PC-3 (cell line): ENCODE data around the gene ARL5C. TPM values are rescaled to one million over a fixed set of nuclear protein-coding genes. Genes with fewer than 3 reads are reported as not detected.

Experiments
- ATAC-seq: fragments of 200-7000 bp; cut with Tn5 transposase; 2 replicates; pipeline ENCODE4 v1.9.1; 2020; ENCODE audit warnings: mild to moderate bottlenecking, moderate library complexity
- BruUV-seq: library from RNA; stranded (reverse); fragments of 400-500 nt; replicated peaks from 2 replicates; lab custom pipeline; 2021; lab: Mats Ljungman, UMichigan
- CTCF ChIA-PET: fragments of 300-600 bp; sonication (Branson Sonifier 250); formaldehyde crosslinking; loops from one replicate; lab custom pipeline; 2022; ENCODE audit warnings: antibody characterized with exemption; lab: Charles Lee
- POLR2A ChIA-PET: fragments of 300-600 bp; sonication (Branson Sonifier 250); formaldehyde crosslinking; loops from one replicate; lab custom pipeline; 2022; ENCODE audit warnings: antibody characterized with exemption; ENCODE audit not compliant: unreplicated experiment; lab: Charles Lee
- DNase-seq: peaks from one replicate; pipeline ENCODE4 v3.0.0-alpha.2; 2015
- H2AFZ ChIP-seq: fragments of 300-600 bp; sonication (generic); 2 replicates; pipeline ENCODE4 v1.6.0; 2016; ENCODE audit warnings: antibody characterized with exemption, low read length
- H3F3A ChIP-seq: fragments of 300-600 bp; sonication (generic); one replicate; pipeline ENCODE4 v1.6.0; 2017; ENCODE audit warnings: antibody characterized with exemption, low read length, control low read depth, mild to moderate bottlenecking; ENCODE audit not compliant: unreplicated experiment
- H3K27ac ChIP-seq: fragments of 300-600 bp; sonication (generic); 2 replicates; pipeline ENCODE4 v1.5.1; 2016; ENCODE audit warnings: mild to moderate bottlenecking, low read length
- H3K27me3 ChIP-seq: fragments of 300-600 bp; sonication (generic); 2 replicates; pipeline ENCODE4 v1.6.1; 2016; ENCODE audit warnings: low read length, mixed read lengths
- H3K36me3 ChIP-seq: fragments of 300-600 bp; sonication (generic); 2 replicates; pipeline ENCODE4 v1.6.1; 2016; ENCODE audit warnings: low read depth, mixed run types, low read length, mixed read lengths
- H3K4me1 ChIP-seq: fragments of 300-600 bp; sonication (generic); 2 replicates; pipeline ENCODE4 v1.5.1; 2016; ENCODE audit warnings: low read length; ENCODE audit not compliant: insufficient read depth
- H3K4me2 ChIP-seq: fragments of 300-600 bp; sonication (generic); 2 replicates; pipeline ENCODE4 v1.6.0; 2016; ENCODE audit warnings: low read length
- H3K4me3 ChIP-seq: fragments of 300-600 bp; sonication (generic); 2 replicates; pipeline ENCODE4 v1.5.1; 2016; ENCODE audit warnings: mild to moderate bottlenecking, low read length, mixed read lengths
- H3K79me2 ChIP-seq: fragments of 300-600 bp; sonication (generic); 2 replicates; pipeline ENCODE4 v1.6.1; 2017; ENCODE audit warnings: low read length, mixed read lengths
- H3K9ac ChIP-seq: fragments of 300-600 bp; sonication (generic); 2 replicates; pipeline ENCODE4 v1.6.0; 2016; ENCODE audit warnings: mild to moderate bottlenecking, low read length
- H3K9me2 ChIP-seq: fragments of 300-600 bp; sonication (generic); replicated peaks from 2 replicates; pipeline ENCODE4 v1.6.1; 2016; ENCODE audit warnings: mixed run types, low read length, mixed read lengths
- H3K9me3 ChIP-seq: fragments of 300-600 bp; sonication (generic); 2 replicates; pipeline ENCODE4 v1.6.1; 2016; ENCODE audit warnings: low read length, mixed read lengths
- H4K20me1 ChIP-seq: fragments of 300-600 bp; sonication (generic); 2 replicates; pipeline ENCODE4 v1.6.1; 2016; ENCODE audit warnings: low read length, mixed read lengths
- CTCF ChIP-seq: fragments of 300-600 bp; sonication (generic); conservative IDR thresholded peaks from 2 replicates; pipeline ENCODE4 v1.5.1; 2017; ENCODE audit warnings: antibody characterized with exemption, low read depth, mild to moderate bottlenecking, low read length
- EZH2 ChIP-seq: fragments of 300-600 bp; sonication (generic); IDR thresholded peaks from one replicate; pipeline ENCODE4 v1.6.1; 2017; ENCODE audit warnings: antibody characterized with exemption, mild to moderate bottlenecking, low read length; ENCODE audit not compliant: unreplicated experiment
- EZH2phosphoT487 ChIP-seq: fragments of 300-600 bp; sonication (generic); IDR thresholded peaks from 2 replicates; pipeline ENCODE4 v1.6.1; 2018; ENCODE audit warnings: mild to moderate bottlenecking, antibody characterized with exemption, low read length, borderline replicate concordance
- intact Hi-C: fragments of 100-400 bp; cut with micrococcal nuclease; formaldehyde crosslinking; loops from 2 replicates; pipeline ENCODE4 v1.9.0; 2023
- total RNA-seq: library from RNA; depleted of rRNA; stranded (reverse); fragments of >200 nt; gene quantifications from 2 replicates; pipeline ENCODE4 v1.2.3, GENCODE V29; 2014

Gene ARL5C
- total RNA-seq, 1 experiment from 2014 or later = not detected

- TF ChIP-seq EZH2 = no peak
- no peak for TF ChIP-seq CTCF
- no peak for TF ChIP-seq EZH2phosphoT487
- H3K9me2 ChIP-seq = no peaks in the 10 kb centered on the region
- DNase-seq = no peak
- H3K4me1 ChIP-seq = no peaks in the 10 kb centered on the region
- no peak overlapping the region for H3K9ac ChIP-seq
- no peak overlapping the region for H3K27ac ChIP-seq
- no peaks in the 10 kb centered on the region for H4K20me1 ChIP-seq
- BruUV-seq = no TSS peak
- H3F3A ChIP-seq = no peaks in the 10 kb centered on the region
- H3K4me2 ChIP-seq = no peak overlapping the region
- H3K4me3 ChIP-seq = no peak overlapping the region
- ChIA-PET CTCF (no interaction called here), POLR2A (no interaction called here)
- H3K36me3 ChIP-seq = no peaks in the 10 kb centered on the region
- intact Hi-C loops = no loop called here
- H3K79me2 ChIP-seq = no peaks in the 10 kb centered on the region
- no peak overlapping the region for H2AFZ ChIP-seq
- no peak for ATAC-seq
- no peaks in the 10 kb centered on the region for H3K9me3 ChIP-seq
- H3K27me3 ChIP-seq = no peaks in the 10 kb centered on the region
These were observed 39.5 kb downstream of the ARL5C start for GRCh38 chr17:39126436-39126835.

- H3K27ac ChIP-seq = no peak overlapping the region
- H3K27me3 ChIP-seq = no peaks in the 10 kb centered on the region
- no peaks in the 10 kb centered on the region for H3K9me3 ChIP-seq
- TF ChIP-seq EZH2phosphoT487 = no peak
- no peak for TF ChIP-seq EZH2
- no peak for TF ChIP-seq CTCF
- H3K4me1 ChIP-seq = no peaks in the 10 kb centered on the region
- no peak overlapping the region for H3K4me2 ChIP-seq
- H3K9me2 ChIP-seq = no peaks in the 10 kb centered on the region
- H3F3A ChIP-seq = no peaks in the 10 kb centered on the region
- POLR2A ChIA-PET = no interaction called here
- H4K20me1 ChIP-seq = no peaks in the 10 kb centered on the region
- H3K9ac ChIP-seq = no peak overlapping the region
- no peak for DNase-seq
- no peak overlapping the region for H3K4me3 ChIP-seq
- CTCF ChIA-PET = no interaction called here
- H3K36me3 ChIP-seq = no peaks in the 10 kb centered on the region
- ATAC-seq = no peak
- H2AFZ ChIP-seq = no peak overlapping the region
- BruUV-seq = no TSS peak
- intact Hi-C loops = no loop called here
- H3K79me2 ChIP-seq = no peaks in the 10 kb centered on the region
These were observed 40.7 kb downstream of the ARL5C start for GRCh38 chr17:39125143-39125875.

GRCh38 chr17:39123627-39124026 is 42.3 kb downstream of the ARL5C start:
- no TSS peak for BruUV-seq
- ChIA-PET CTCF (interaction anchor here (0.5 kb wide), 1 partner anchor 93 kb away, joined by 3 read pairs; no protein-coding TSS in a partner anchor), POLR2A (no interaction called here)
- H3K9me2 ChIP-seq = no peaks in the 10 kb centered on the region
- intact Hi-C loops = no loop called here
- no peaks in the 10 kb centered on the region for H3K27me3 ChIP-seq
- no peak overlapping the region for H3K27ac ChIP-seq
- H3K9me3 ChIP-seq = no peaks in the 10 kb centered on the region
- no peaks in the 10 kb centered on the region for H3K36me3 ChIP-seq
- H3K79me2 ChIP-seq = no peaks in the 10 kb centered on the region
- DNase-seq = no peak
- no peak overlapping the region for H2AFZ ChIP-seq
- H3K4me2 ChIP-seq = no peak overlapping the region
- no peak overlapping the region for H3K9ac ChIP-seq
- no peaks in the 10 kb centered on the region for H4K20me1 ChIP-seq
- no peak overlapping the region for H3K4me3 ChIP-seq
- H3K4me1 ChIP-seq = no peaks in the 10 kb centered on the region
- no peak for ATAC-seq
- no peaks in the 10 kb centered on the region for H3F3A ChIP-seq
- TF ChIP-seq EZH2phosphoT487 (no peak), EZH2 (no peak), CTCF (no peak)
